SK-N-SH treated with all-trans-retinoic acid at 6 μM for 48 hours (cell line): ENCODE measurements around the gene LANCL1.

Source experiments
- BACH2 ChIP-seq: fragments of 250-450 bp; sonication (Bioruptor Pico); IDR thresholded peaks from 2 replicates; pipeline ENCODE4 v1.9.0; 2021; ENCODE audit warnings: mild to moderate bottlenecking, borderline replicate concordance
- ISL1 ChIP-seq: fragments of 250-450 bp; sonication (Bioruptor Pico); IDR thresholded peaks from 2 replicates; pipeline ENCODE4 v2.1.2; 2022; ENCODE audit warnings: mild to moderate bottlenecking, moderate library complexity
- OSR1 ChIP-seq: fragments of 250-450 bp; sonication (Bioruptor Pico); IDR thresholded peaks from 2 replicates; pipeline ENCODE4 v1.8.0; 2022; ENCODE audit warnings: moderate library complexity, mild to moderate bottlenecking, inconsistent platforms
- RARB ChIP-seq: fragments of 250-450 bp; sonication (Bioruptor Pico); IDR thresholded peaks from 2 replicates; pipeline ENCODE4 v1.8.0; 2021; ENCODE audit warnings: mild to moderate bottlenecking, moderate library complexity
- ZC3H10 ChIP-seq: fragments of 250-450 bp; sonication (Bioruptor Pico); IDR thresholded peaks from 2 replicates; pipeline ENCODE4 v1.5.1; 2021; ENCODE audit warnings: mild to moderate bottlenecking, moderate library complexity
- ZFP3 ChIP-seq: fragments of 250-450 bp; sonication (Bioruptor Pico); IDR thresholded peaks from 2 replicates; pipeline ENCODE4 v1.5.0; 2020; ENCODE audit warnings: mild to moderate bottlenecking, moderate library complexity
- ZFP30 ChIP-seq: fragments of 450-650 bp; formaldehyde crosslinking; IDR thresholded peaks from 2 replicates; pipeline ENCODE4 v1.5.0; 2022; ENCODE audit warnings: mild to moderate bottlenecking, moderate library complexity
- TF ChIP-seq, protein P1 (sequence below): fragments of 250-450 bp; sonication (Bioruptor Pico); IDR thresholded peaks from 2 replicates; pipeline ENCODE4 v1.5.1; 2020; ENCODE audit warnings: low read depth, mild to moderate bottlenecking, moderate library complexity

DNA sequence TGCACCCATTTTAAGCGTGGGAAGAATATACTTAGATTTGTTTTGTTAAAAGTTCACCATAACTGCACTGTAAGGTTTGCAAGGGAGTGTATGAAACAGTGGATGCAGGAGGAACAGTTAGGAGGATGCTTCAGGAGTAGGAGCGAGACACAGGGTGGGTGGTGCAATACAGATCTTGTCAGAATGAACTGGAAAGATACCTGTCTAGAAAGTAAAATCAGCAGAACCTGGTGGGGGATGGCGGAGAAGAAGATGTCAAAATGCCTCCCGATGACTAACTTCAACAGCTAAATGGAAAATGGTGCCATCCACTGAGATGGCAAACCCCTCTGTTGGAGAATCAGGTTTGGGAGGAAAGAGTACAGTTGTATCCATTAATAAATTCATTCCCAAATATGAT, 18.2 kb downstream of the LANCL1 start:
- TF ChIP-seq ISL1 (CRISPR knock-in tag) (no peak), RARB (CRISPR knock-in tag) (no peak), BACH2 (CRISPR knock-in tag) (no peak), ZFP3 (CRISPR knock-in tag) (no peak), ZC3H10 (no peak), OSR1 (CRISPR knock-in tag) (no peak), ZFP30 (CRISPR knock-in tag) (no peak)
- TF ChIP-seq, protein P1, sequence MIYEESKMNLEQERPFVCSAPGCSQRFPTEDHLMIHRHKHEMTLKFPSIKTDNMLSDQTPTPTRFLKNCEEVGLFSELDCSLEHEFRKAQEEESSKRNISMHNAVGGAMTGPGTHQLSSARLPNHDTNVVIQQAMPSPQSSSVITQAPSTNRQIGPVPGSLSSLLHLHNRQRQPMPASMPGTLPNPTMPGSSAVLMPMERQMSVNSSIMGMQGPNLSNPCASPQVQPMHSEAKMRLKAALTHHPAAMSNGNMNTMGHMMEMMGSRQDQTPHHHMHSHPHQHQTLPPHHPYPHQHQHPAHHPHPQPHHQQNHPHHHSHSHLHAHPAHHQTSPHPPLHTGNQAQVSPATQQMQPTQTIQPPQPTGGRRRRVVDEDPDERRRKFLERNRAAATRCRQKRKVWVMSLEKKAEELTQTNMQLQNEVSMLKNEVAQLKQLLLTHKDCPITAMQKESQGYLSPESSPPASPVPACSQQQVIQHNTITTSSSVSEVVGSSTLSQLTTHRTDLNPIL (CRISPR knock-in tag): no peak
